Esophagus squamous epithelium (tissue), 5 donors: Measurements from ENCODE around the gene HHIP. TPM values are rescaled to one million over a fixed set of nuclear protein-coding genes. Genes with fewer than 3 reads are reported as not detected.

Source experiments
- DNase-seq: peaks from one replicate; lab custom pipeline; 2025; lab: John Stamatoyannopoulos, UW
- H3K27ac ChIP-seq, 4 donors: fragments of 200-600 bp; sonication (generic); one replicate each; pipeline ENCODE4 v1.5.1; 2016 to 2019; ENCODE audit warnings: mild to moderate bottlenecking in 1 of 4
- H3K27me3 ChIP-seq, 4 donors: fragments of 200-600 bp; sonication (generic); 1 replicate in 3 of 4; 2 replicates in 1 of 4; pipeline versions ENCODE4 v1.5.1 to v1.6.0; 2017 to 2021; ENCODE audit warnings: antibody characterized with exemption in 1 of 4
- H3K36me3 ChIP-seq, 3 donors: fragments of 200-600 bp; sonication (generic); one replicate each; pipeline ENCODE4 v1.5.1; 2016 to 2019
- H3K4me1 ChIP-seq, 3 donors: fragments of 200-600 bp; sonication (generic); one replicate each; pipeline ENCODE4 v1.5.1; 2017 to 2019
- H3K4me3 ChIP-seq, 4 donors: fragments of 200-600 bp; sonication (generic); 1 replicate in 3 of 4; 2 replicates in 1 of 4; pipeline ENCODE4 v1.5.1; 2016 to 2019; ENCODE audit warnings: mild to moderate bottlenecking in 2 of 4, moderate library complexity in 1 of 4
- H3K9me3 ChIP-seq, 3 donors: fragments of 200-600 bp; sonication (generic); one replicate each; pipeline ENCODE4 v1.5.1; 2016 to 2019
- CTCF ChIP-seq, 6 experiments: fragments of 450-650 bp in 4 of 6; fragments of 200-600 bp in 2 of 6; sonication (generic) in 2 of 6; IDR thresholded peaks; one replicate each; pipeline ENCODE4 v1.5.1; 2016 to 2019; ENCODE audit warnings: antibody characterized with exemption in 6 of 6, mild to moderate bottlenecking in 4 of 6, moderate library complexity in 4 of 6
- POLR2A ChIP-seq, 4 donors: fragments of 450-650 bp; IDR thresholded peaks; one replicate each; pipeline ENCODE4 v1.6.1; 2017; ENCODE audit warnings: antibody characterized with exemption in 4 of 4, mild to moderate bottlenecking in 4 of 4, moderate library complexity in 3 of 4
- WGBS, 2 donors: methylation state at CpG; one replicate each; pipeline ENCODE4 v1.1.5; 2018; 5-methylcytosine and 5-hydroxymethylcytosine counted together
- intact Hi-C: fragments of 100-400 bp; cut with DNase I; formaldehyde crosslinking; loops from one replicate; pipeline ENCODE4 v1.15.0; 2022
- total RNA-seq, 4 donors: library from RNA; depleted of rRNA; stranded (reverse); fragments of >200 nt; gene quantifications; one replicate each; pipeline ENCODE4 v1.1.0, GENCODE V29; 2016
- donor health status: DM: yes; HTN: yes; CAD: no.

Gene HHIP
- total RNA-seq, 4 donors from 2014 or later, result not detected

- no peak for DNase-seq
- Histone ChIP-seq H3K4me3 (no peak overlapping the region), H3K36me3 (no peaks in the 10 kb centered on the region), H3K4me1 (no peaks in the 10 kb centered on the region), H3K9me3 (no peaks in the 10 kb centered on the region), H3K27me3 (no peaks in the 10 kb centered on the region), H3K27ac (no peak overlapping the region)
- intact Hi-C loops, result no loop called here
- TF ChIP-seq CTCF (IDR thresholded peaks at IDR 0.05) (no peak), POLR2A (IDR thresholded peaks at IDR 0.05) (no peak)
- 67 to 80% methylated on average over 3 of the region's 3 CpGs for WGBS, 2 donors
Observed at GRCh38 chr4:144685911-144686310, 40.0 kb downstream of the HHIP start.

GRCh38 chr4:144686921-144687320 is 41.0 kb downstream of the HHIP start:
- H3K27ac ChIP-seq, result no peak overlapping the region
- no peak for TF ChIP-seq CTCF (IDR thresholded peaks at IDR 0.05)
- TF ChIP-seq POLR2A (IDR thresholded peaks at IDR 0.05), result no peak
- intact Hi-C loops, result no loop called here
- H3K36me3 ChIP-seq, result no peaks in the 10 kb centered on the region
- H3K4me1 ChIP-seq, result no peaks in the 10 kb centered on the region
- no peak for DNase-seq
- H3K27me3 ChIP-seq, result no peaks in the 10 kb centered on the region
- H3K9me3 ChIP-seq, result no peaks in the 10 kb centered on the region
- no peak overlapping the region for H3K4me3 ChIP-seq
- WGBS, 2 donors, result 67 to 69% methylated on average over 2 of the region's 2 CpGs

- TF ChIP-seq POLR2A (IDR thresholded peaks at IDR 0.05), result no peak
- TF ChIP-seq CTCF (IDR thresholded peaks at IDR 0.05), result no peak
- Histone ChIP-seq H3K27ac (no peak overlapping the region), H3K4me1 (no peaks in the 10 kb centered on the region), H3K9me3 (no peaks in the 10 kb centered on the region), H3K36me3 (no peaks in the 10 kb centered on the region), H3K27me3 (no peaks in the 10 kb centered on the region), H3K4me3 (no peak overlapping the region)
- 73 to 91% methylated on average over 1 of the region's 1 CpG for WGBS, 2 donors
- DNase-seq, result no peak
- intact Hi-C loops, result no loop called here
Observed at GRCh38 chr4:144687466-144687865, 41.5 kb downstream of the HHIP start.

GRCh38 chr4:144688035-144688569 is 42.1 kb downstream of the HHIP start:
- Histone ChIP-seq H3K9me3 (no peaks in the 10 kb centered on the region), H3K27ac (no peak overlapping the region), H3K4me3 (no peak overlapping the region), H3K36me3 (no peaks in the 10 kb centered on the region), H3K4me1 (no peaks in the 10 kb centered on the region), H3K27me3 (no peaks in the 10 kb centered on the region)
- 59 to 79% methylated on average over 3 of the region's 3 CpGs for WGBS, 2 donors
- DNase-seq, result no peak
- intact Hi-C loops, result no loop called here
- no peak for TF ChIP-seq CTCF (IDR thresholded peaks at IDR 0.05)

GRCh38 chr4:144689125-144689524 is 43.2 kb downstream of the HHIP start:
- Histone ChIP-seq H3K4me3 (no peak overlapping the region), H3K36me3 (no peaks in the 10 kb centered on the region), H3K27me3 (no peaks in the 10 kb centered on the region), H3K9me3 (no peaks in the 10 kb centered on the region), H3K4me1 (no peaks in the 10 kb centered on the region), H3K27ac (no peak overlapping the region)
- TF ChIP-seq CTCF (IDR thresholded peaks at IDR 0.05) (no peak), POLR2A (IDR thresholded peaks at IDR 0.05) (no peak)
- 79 to 88% methylated on average over 2 of the region's 2 CpGs for WGBS, 2 donors
- no peak for DNase-seq
- intact Hi-C loops, result no loop called here
